MM.1S (cell line): ENCODE data around the gene TTC38.

Source experiments
- CTCF ChIP-seq: fragments of 300-600 bp; sonication (generic); IDR thresholded peaks from 2 replicates; pipeline ENCODE4 v1.5.1; 2016; ENCODE audit warnings: antibody characterized with exemption, low read length, mixed read lengths
- EZH2 ChIP-seq: fragments of 300-600 bp; sonication (generic); optimal IDR thresholded peaks from 2 replicates; pipeline ENCODE3; 2017; ENCODE audit warnings: low read depth, mild to moderate bottlenecking, antibody characterized with exemption, low read length, mixed read lengths
- EZH2phosphoT487 ChIP-seq: fragments of 300-600 bp; sonication (generic); IDR thresholded peaks from 2 replicates; pipeline ENCODE4 v1.6.1; 2018; ENCODE audit warnings: antibody characterized with exemption, low read length

- TF ChIP-seq CTCF: no peak
- TF ChIP-seq EZH2: no peak
- no peak for TF ChIP-seq EZH2phosphoT487
These were observed 53.0 kb downstream of the TTC38 start for GRCh38 chr22:46320716-46321386.
